ENCODE measurements around the gene LYRM4.

DNA sequence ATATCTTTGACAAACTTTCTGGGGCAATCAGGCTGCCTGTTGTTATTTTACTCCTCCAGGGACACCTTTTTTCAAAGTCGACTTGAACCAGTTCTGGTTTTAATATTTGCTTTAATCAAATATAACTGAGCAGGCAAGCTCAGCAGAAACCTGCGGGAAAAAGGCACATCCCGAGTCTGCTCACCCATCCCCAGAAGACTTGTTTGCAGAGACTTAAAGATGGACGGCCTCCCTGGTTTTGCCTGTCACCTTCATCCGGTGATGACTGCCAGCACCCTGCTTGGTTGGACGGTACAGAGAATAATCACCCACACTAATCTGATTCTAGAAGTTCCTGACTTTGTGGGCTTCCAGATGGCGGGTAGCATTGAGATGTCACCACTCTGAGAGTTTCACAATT lies 138.8 kb downstream of the LYRM4 start:
- TF ChIP-seq EP300 (conservative IDR thresholded peaks at IDR 0.05; ENCODE audit: poor library complexity, severe bottlenecking) (no peak), REST (IDR thresholded peaks at IDR 0.05; ENCODE audit: borderline replicate concordance) (no peak), EZH2 (IDR thresholded peaks at IDR 0.05; ENCODE audit: borderline replicate concordance, insufficient read depth, low read length, poor library complexity, severe bottlenecking) (no peak), POLR2AphosphoS5 (IDR thresholded peaks at IDR 0.05) (no peak), RAD21 (conservative IDR thresholded peaks at IDR 0.05) (no peak), TAF1 (IDR thresholded peaks at IDR 0.05; ENCODE audit: low read depth) (no peak), SMC3 (conservative IDR thresholded peaks at IDR 0.05; ENCODE audit: poor library complexity) (no peak), MXI1 (conservative IDR thresholded peaks at IDR 0.05; ENCODE audit: poor library complexity, severe bottlenecking) (no peak)
- TF ChIP-seq, protein P1, sequence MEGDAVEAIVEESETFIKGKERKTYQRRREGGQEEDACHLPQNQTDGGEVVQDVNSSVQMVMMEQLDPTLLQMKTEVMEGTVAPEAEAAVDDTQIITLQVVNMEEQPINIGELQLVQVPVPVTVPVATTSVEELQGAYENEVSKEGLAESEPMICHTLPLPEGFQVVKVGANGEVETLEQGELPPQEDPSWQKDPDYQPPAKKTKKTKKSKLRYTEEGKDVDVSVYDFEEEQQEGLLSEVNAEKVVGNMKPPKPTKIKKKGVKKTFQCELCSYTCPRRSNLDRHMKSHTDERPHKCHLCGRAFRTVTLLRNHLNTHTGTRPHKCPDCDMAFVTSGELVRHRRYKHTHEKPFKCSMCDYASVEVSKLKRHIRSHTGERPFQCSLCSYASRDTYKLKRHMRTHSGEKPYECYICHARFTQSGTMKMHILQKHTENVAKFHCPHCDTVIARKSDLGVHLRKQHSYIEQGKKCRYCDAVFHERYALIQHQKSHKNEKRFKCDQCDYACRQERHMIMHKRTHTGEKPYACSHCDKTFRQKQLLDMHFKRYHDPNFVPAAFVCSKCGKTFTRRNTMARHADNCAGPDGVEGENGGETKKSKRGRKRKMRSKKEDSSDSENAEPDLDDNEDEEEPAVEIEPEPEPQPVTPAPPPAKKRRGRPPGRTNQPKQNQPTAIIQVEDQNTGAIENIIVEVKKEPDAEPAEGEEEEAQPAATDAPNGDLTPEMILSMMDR (IDR thresholded peaks at IDR 0.05; ENCODE audit: poor library complexity, severe bottlenecking) = no peak

All from neural cell (in vitro differentiated cells).